Stimulated activated CD8-positive, alpha-beta memory T cell treated with anti-CD3 and anti-CD28 coated beads, Interleukin-12 subunit alpha, Interleukin-12 subunit beta, amount 100 ng/mL, for 24 hours (primary cell): ENCODE data around the gene C10orf143.
"Not testable (repeated sequence)": the region's sequence is repeated elsewhere in the genome, so short reads cannot be mapped to it uniquely, and the experiment has no call there.

Experiments used
- DNase-seq: peaks from one replicate; pipeline ENCODE4 v3.0.0-alpha.2; 2020; ENCODE audit errors: extremely low read depth

The C10orf143 gene

GRCh38 chr10:130111113-130111851 lies 652 bp upstream of the C10orf143 start:
- peak; percentile 83 for DNase-seq

GRCh38 chr10:130109796-130110245 lies 809 bp downstream of the C10orf143 start:
- DNase-seq, result no peak

- DNase-seq, result no peak
Measured at GRCh38 chr10:130108934-130109604, 1.6 kb downstream of the C10orf143 start.

- DNase-seq, result not testable (repeated sequence)
Measured at GRCh38 chr10:130108146-130108545, 2.5 kb downstream of the C10orf143 start.

GRCh38 chr10:130105724-130106123 lies 4.9 kb downstream of the C10orf143 start:
- no peak for DNase-seq

GRCh38 chr10:130099344-130099743 lies 11.3 kb downstream of the C10orf143 start:
- DNase-seq, result no peak

GRCh38 chr10:130090565-130090964 lies 20.1 kb downstream of the C10orf143 start:
- not testable (repeated sequence) for DNase-seq

GRCh38 chr10:130080461-130080814 lies 30.2 kb downstream of the C10orf143 start:
- DNase-seq, result no peak

- DNase-seq, result no peak
Measured at GRCh38 chr10:130079614-130080460, 30.8 kb downstream of the C10orf143 start.

GRCh38 chr10:130078120-130078519 lies 32.5 kb downstream of the C10orf143 start:
- no peak for DNase-seq

- no peak for DNase-seq
Measured at GRCh38 chr10:130076681-130077080, 33.9 kb downstream of the C10orf143 start.

GRCh38 chr10:130074639-130075038 lies 36.0 kb downstream of the C10orf143 start:
- DNase-seq, result no peak

GRCh38 chr10:130073912-130074311 lies 36.7 kb downstream of the C10orf143 start:
- no peak for DNase-seq

GRCh38 chr10:130072247-130072646 lies 38.4 kb downstream of the C10orf143 start:
- no peak for DNase-seq

- DNase-seq, result no peak
Measured at GRCh38 chr10:130067893-130068292, 42.7 kb downstream of the C10orf143 start.

GRCh38 chr10:130066743-130067142 lies 43.9 kb downstream of the C10orf143 start:
- no peak for DNase-seq

- no peak for DNase-seq
Measured at GRCh38 chr10:130065251-130065650, 45.4 kb downstream of the C10orf143 start.

- no peak for DNase-seq
Measured at GRCh38 chr10:130064783-130065182, 45.8 kb downstream of the C10orf143 start.

GRCh38 chr10:130062976-130063375 lies 47.7 kb downstream of the C10orf143 start:
- no peak for DNase-seq

GRCh38 chr10:130062201-130062600 lies 48.4 kb downstream of the C10orf143 start:
- no peak for DNase-seq

GRCh38 chr10:130061760-130062159 lies 48.9 kb downstream of the C10orf143 start:
- no peak for DNase-seq

- DNase-seq, result no peak
Measured at GRCh38 chr10:130054021-130054420, 56.6 kb downstream of the C10orf143 start.
